ENCODE data around the gene GPR132. TPM values are rescaled to one million over a fixed set of nuclear protein-coding genes. Genes with fewer than 3 reads are reported as not detected.

Gene GPR132
- total and polyA plus RNA-seq, 9 of the 15 experiments (the other 6 are each of a cell fraction or from before 2014, with no cell fraction given) = 0.01 to 1.1 (median 0.25) TPM; not detected in 1

DNA sequence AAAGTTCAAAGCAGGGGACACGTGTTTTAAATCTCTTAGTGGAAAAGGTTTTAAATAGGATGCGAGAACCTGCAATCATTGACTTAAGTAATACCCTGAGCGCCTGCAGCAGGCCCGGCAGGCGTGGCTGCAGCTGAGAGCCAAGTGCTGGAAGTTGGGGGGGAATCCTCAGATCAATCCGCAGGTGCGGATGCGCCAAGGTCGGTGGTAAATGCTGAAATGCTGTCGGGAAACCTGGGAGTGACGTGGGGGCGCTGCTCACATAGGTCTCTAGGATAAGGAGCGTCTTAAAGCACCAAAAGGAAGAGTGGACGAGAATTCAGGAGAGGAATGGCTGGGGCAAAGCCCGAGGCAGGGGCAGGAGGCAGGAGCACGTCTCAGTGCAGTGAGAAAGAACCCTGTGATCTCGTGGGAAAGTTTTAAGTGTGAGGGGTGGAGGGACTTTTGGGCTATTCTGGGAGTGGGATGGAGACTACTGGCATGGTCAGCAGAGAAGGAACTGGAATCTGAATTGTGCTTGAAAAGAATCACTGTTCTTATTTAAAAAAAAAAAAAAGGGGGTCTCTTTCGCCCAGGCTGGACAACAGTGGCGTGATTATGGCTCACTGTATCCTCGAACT is 43.5 kb downstream of the GPR132 start (continued):
- TF ChIP-seq RBM15 (IDR thresholded peaks at IDR 0.05; ENCODE audit: insufficient read depth, low read length) (no peak), CREB3L1 (IDR thresholded peaks at IDR 0.05; ENCODE audit: borderline replicate concordance, low read depth) (0 out of 2 replicates have a peak, but pooled peaks have one; percentile 56), CC2D1A (IDR thresholded peaks at IDR 0.05) (no peak), NR2C2 (CRISPR knock-in tag; IDR thresholded peaks at IDR 0.05) (no peak), NR2C2 (tag; IDR thresholded peaks at IDR 0.05) (no peak), NFE2L1 (tag; IDR thresholded peaks at IDR 0.05; ENCODE audit: borderline replicate concordance, low read depth) (no peak), LARP7 (IDR thresholded peaks at IDR 0.05) (no peak), NONO (IDR thresholded peaks at IDR 0.05; ENCODE audit: low read depth in 2 of 2, low read length in 1 of 2) (no peak), CHD4 (IDR thresholded peaks at IDR 0.05; ENCODE audit: insufficient read depth, insufficient replicate concordance, low read depth, low read length, poor library complexity, severe bottlenecking) (no peak), ZNF589 (CRISPR knock-in tag; IDR thresholded peaks at IDR 0.05; ENCODE audit: low read depth) (no peak), OTX1 (CRISPR knock-in tag; IDR thresholded peaks at IDR 0.05) (no peak), SP1 (CRISPR knock-in tag; IDR thresholded peaks at IDR 0.05) (peak; percentile 6; the same call in 1 of the 2 replicates), ZNF778 (CRISPR knock-in tag; IDR thresholded peaks at IDR 0.05) (no peak), ETV5 (CRISPR knock-in tag; IDR thresholded peaks at IDR 0.05; ENCODE audit: low read depth) (no peak), SRSF1 (IDR thresholded peaks at IDR 0.05; ENCODE audit: low read depth, low read length) (no peak)
- TF ChIP-seq, protein P1, sequence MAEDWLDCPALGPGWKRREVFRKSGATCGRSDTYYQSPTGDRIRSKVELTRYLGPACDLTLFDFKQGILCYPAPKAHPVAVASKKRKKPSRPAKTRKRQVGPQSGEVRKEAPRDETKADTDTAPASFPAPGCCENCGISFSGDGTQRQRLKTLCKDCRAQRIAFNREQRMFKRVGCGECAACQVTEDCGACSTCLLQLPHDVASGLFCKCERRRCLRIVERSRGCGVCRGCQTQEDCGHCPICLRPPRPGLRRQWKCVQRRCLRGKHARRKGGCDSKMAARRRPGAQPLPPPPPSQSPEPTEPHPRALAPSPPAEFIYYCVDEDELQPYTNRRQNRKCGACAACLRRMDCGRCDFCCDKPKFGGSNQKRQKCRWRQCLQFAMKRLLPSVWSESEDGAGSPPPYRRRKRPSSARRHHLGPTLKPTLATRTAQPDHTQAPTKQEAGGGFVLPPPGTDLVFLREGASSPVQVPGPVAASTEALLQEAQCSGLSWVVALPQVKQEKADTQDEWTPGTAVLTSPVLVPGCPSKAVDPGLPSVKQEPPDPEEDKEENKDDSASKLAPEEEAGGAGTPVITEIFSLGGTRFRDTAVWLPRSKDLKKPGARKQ (CRISPR knock-in tag; IDR thresholded peaks at IDR 0.05) = no peak
- TF ChIP-seq, protein P2, sequence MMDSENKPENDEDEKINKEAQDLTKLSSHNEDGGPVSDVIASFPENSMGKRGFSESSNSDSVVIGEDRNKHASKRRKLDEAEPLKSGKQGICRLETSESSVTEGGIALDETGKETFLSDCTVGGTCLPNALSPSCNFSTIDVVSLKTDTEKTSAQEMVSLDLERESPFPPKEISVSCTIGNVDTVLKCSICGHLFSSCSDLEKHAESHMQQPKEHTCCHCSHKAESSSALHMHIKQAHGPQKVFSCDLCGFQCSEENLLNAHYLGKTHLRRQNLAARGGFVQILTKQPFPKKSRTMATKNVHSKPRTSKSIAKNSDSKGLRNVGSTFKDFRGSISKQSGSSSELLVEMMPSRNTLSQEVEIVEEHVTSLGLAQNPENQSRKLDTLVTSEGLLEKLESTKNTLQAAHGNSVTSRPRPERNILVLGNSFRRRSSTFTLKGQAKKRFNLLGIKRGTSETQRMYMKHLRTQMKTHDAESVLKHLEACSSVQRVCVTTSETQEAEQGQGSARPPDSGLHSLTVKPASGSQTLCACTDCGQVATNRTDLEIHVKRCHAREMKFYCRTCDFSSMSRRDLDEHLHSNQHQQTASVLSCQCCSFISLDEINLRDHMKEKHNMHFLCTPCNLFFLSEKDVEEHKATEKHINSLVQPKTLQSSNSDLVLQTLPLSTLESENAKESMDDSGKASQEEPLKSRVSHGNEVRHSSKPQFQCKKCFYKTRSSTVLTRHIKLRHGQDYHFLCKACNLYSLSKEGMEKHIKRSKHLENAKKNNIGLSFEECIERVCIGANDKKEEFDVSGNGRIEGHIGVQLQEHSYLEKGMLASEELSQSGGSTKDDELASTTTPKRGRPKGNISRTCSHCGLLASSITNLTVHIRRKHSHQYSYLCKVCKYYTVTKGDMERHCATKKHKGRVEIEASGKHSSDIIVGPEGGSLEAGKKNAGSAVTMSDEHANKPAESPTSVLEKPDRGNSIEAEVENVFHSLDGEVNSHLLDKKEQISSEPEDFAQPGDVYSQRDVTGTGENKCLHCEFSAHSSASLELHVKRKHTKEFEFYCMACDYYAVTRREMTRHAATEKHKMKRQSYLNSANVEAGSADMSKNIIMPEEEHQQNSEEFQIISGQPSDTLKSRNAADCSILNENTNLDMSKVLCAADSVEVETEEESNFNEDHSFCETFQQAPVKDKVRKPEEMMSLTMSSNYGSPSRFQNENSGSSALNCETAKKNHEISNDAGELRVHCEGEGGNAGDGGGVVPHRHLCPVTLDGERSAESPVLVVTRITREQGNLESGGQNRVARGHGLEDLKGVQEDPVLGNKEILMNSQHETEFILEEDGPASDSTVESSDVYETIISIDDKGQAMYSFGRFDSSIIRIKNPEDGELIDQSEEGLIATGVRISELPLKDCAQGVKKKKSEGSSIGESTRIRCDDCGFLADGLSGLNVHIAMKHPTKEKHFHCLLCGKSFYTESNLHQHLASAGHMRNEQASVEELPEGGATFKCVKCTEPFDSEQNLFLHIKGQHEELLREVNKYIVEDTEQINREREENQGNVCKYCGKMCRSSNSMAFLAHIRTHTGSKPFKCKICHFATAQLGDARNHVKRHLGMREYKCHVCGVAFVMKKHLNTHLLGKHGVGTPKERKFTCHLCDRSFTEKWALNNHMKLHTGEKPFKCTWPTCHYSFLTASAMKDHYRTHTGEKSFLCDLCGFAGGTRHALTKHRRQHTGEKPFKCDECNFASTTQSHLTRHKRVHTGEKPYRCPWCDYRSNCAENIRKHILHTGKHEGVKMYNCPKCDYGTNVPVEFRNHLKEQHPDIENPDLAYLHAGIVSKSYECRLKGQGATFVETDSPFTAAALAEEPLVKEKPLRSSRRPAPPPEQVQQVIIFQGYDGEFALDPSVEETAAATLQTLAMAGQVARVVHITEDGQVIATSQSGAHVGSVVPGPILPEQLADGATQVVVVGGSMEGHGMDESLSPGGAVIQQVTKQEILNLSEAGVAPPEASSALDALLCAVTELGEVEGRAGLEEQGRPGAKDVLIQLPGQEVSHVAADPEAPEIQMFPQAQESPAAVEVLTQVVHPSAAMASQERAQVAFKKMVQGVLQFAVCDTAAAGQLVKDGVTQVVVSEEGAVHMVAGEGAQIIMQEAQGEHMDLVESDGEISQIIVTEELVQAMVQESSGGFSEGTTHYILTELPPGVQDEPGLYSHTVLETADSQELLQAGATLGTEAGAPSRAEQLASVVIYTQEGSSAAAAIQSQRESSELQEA (IDR thresholded peaks at IDR 0.05; ENCODE audit: low read depth) = no peak

Measured in K562 (cell line).